Choroid plexus epithelial cell (primary cell): ENCODE data around the gene MACROH2A2.
A peak's percentile ranks its signal among the peaks of the same experiment; 100 is the strongest.

ENCODE experiments used
- DNase-seq: peaks from one replicate; pipeline ENCODE4 v3.0.0-alpha.2; 2010; ENCODE audit warnings: low read depth
- H3K4me3 ChIP-seq: 2 replicates; pipeline ENCODE4 v1.5.1; 2011; ENCODE audit warnings: low read depth, mild to moderate bottlenecking, control low read depth, low read length, moderate library complexity
- TF ChIP-seq, protein P1 (sequence below): conservative IDR thresholded peaks from 2 replicates; pipeline ENCODE4 v1.5.1; 2011; ENCODE audit warnings: low read depth, mild to moderate bottlenecking, control low read depth, inconsistent platforms, low read length, moderate library complexity

The MACROH2A2 gene

DNA sequence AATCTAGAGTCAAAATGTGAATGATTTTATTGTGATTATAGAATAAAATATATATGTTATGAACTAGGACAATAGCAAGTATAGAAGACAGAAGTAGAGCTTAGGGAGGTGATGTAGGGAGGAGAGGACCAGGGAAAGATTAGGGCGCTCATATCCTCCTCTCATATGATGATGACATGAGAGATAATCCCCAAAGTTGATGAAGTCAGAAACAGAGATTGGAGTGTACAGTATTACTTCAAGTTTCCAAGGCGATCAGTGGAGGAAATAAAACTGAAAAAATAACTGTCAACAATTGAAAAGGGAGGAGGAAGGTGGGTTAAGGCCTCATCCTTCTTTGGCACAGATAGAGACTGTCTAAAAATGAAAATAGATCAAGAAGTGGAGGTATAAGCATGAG lies 14.9 kb downstream of the MACROH2A2 start:
- TF ChIP-seq, protein P1, sequence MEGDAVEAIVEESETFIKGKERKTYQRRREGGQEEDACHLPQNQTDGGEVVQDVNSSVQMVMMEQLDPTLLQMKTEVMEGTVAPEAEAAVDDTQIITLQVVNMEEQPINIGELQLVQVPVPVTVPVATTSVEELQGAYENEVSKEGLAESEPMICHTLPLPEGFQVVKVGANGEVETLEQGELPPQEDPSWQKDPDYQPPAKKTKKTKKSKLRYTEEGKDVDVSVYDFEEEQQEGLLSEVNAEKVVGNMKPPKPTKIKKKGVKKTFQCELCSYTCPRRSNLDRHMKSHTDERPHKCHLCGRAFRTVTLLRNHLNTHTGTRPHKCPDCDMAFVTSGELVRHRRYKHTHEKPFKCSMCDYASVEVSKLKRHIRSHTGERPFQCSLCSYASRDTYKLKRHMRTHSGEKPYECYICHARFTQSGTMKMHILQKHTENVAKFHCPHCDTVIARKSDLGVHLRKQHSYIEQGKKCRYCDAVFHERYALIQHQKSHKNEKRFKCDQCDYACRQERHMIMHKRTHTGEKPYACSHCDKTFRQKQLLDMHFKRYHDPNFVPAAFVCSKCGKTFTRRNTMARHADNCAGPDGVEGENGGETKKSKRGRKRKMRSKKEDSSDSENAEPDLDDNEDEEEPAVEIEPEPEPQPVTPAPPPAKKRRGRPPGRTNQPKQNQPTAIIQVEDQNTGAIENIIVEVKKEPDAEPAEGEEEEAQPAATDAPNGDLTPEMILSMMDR = no peak
- DNase-seq = no peak
- no peak overlapping the region for H3K4me3 ChIP-seq

DNA sequence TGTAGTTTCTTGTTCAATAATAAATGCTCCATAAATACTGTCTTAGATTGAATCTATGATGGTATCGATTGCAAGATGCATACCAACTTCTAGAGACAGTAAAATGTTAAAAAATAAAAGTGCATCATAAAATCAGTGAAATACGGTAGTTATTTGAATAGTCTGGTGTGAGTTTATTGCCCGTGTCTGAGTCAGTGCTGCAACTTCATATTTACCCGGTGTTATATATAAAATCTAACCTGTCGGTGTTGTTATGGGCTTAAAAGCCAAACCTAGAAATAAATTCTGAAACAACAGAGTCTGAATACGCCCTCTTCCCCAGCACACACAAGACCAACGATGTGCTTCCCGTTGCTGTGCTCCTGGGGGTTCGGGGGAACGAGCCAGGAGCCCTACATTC lies 16.3 kb downstream of the MACROH2A2 start:
- no peak overlapping the region for H3K4me3 ChIP-seq

DNA sequence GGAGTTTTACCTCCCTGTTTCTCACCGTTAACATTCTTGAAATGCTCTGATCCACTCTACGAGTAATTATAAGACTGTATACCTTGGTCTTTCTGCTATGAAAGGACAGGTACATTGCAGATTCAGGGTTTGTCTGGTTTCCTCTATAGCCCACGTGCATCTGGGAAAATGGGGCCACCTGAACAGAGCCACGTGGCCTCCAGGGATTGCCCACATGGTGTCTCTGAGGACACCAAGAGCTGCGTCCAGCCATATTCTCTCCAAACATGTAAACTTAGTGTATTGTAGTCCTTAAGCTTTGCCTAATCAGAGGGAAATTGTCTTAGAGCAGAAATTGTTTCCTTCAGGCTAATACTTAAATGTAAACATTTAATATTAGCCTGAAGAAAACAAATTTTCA lies 16.7 kb downstream of the MACROH2A2 start:
- no peak overlapping the region for H3K4me3 ChIP-seq
- DNase-seq = no peak
- TF ChIP-seq, protein P1 = no peak

More for the DNA sequence above, 16.3 kb downstream of the MACROH2A2 start:
- TF ChIP-seq, protein P1 = no peak
- no peak for DNase-seq

DNA sequence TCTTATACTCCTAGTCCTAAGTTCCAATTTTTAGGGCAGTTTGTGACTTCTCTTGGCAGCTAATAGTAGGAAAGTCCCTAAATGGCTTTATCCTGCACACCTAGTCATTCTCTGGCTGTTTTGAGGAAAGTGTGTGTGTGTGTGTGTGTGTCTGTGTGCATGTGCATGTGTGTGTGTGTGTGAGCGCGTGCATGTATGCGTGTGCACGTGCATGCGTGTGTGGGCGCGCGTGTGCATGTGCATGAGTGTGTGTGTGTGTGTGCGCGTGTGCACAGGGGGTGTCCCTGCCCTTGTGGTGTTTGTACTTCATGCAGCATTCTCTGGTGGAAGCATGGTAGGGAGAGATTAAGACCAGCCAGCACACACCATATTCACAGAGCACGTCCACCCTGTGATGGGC lies 18.2 kb downstream of the MACROH2A2 start:
- DNase-seq = no peak
- no peak overlapping the region for H3K4me3 ChIP-seq
- TF ChIP-seq, protein P1 = no peak

DNA sequence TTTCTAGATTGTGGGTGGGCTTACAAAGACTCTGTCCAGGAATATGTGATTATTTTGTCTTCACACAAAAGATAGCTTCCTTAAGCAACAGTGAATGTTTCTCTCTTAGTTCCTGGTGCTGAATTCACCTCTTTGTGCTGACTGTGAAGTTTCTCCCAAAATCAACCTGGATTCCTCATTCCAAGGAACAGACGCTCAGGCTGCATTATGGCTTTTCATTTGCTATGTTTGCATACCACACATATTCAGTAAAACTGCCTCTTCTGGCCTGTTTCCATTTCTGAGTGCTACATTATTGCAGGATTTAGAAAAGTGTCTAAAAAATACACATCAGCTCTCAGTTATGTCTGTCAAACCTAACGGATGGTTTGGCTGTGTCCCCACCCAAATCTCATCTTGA lies 21.5 kb downstream of the MACROH2A2 start:
- peak; percentile 25 for DNase-seq
- no peak overlapping the region for H3K4me3 ChIP-seq
- TF ChIP-seq, protein P1 = no peak

DNA sequence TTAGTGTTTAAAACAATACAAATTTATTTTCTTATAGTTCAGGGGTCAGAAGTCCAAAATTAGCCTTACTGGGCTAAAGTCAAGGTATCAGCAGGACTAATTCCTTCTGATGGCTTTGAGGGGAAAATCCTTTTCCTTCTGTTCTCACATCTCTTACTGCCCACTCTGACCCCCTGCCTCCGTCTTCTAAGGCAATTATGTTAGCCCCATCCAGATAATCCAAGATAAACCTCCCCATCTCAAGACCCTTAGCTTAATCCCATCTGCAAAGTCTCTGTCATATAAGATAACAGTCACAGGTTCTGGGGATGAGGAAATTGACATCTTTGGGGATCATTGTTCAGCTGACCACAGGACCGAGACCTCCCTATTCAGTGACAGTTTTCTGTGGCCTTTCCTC lies 22.3 kb downstream of the MACROH2A2 start:
- DNase-seq = no peak
- H3K4me3 ChIP-seq = no peak overlapping the region
- TF ChIP-seq, protein P1 = no peak

DNA sequence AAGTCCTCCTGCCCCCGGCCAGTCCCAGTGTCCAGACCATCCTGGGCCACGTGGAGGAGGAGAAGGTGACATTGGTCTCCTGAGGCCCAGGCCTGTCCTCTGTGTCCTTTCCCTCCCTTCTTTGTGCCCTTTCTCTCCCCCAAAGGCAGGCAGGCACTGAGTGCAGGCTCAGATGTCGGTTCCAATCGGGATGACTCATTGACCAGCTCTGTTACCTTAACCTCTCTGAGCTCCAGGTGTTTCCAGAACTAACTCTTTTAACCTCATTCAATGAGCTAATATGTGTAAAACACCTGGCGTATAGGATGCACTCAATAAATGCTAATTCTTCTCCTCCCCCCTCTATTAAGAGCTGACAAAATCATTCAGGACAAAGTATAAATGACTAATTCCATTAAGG lies 25.7 kb downstream of the MACROH2A2 start:
- no peak for DNase-seq
- no peak overlapping the region for H3K4me3 ChIP-seq
- TF ChIP-seq, protein P1 = no peak
